Ovary (tissue), 3 donors: ENCODE results near the gene INMT.

Experiments
- CTCF ChIP-seq, 3 donors: fragments of 450-650 bp in 2 of 3; fragments of 200-600 bp in 1 of 3; IDR thresholded peaks; one replicate each; pipeline versions ENCODE4 v1.5.1 to v1.8.0; 2016 to 2022; ENCODE audit warnings: antibody characterized with exemption in 3 of 3, mild to moderate bottlenecking in 1 of 3
- POLR2A ChIP-seq: fragments of 450-650 bp; IDR thresholded peaks from one replicate; pipeline ENCODE4 v1.6.1; 2017; ENCODE audit warnings: antibody characterized with exemption, mild to moderate bottlenecking, moderate library complexity
- donor health status: DM: no; HTN: no; CAD: no.

- TF ChIP-seq POLR2A (no peak), CTCF (IDR thresholded peaks at IDR 0.05) (no peak)
Observed at GRCh38 chr7:30805931-30806330, 54.0 kb downstream of the INMT start.
